Transverse colon (tissue), 4 donors: ENCODE data around the gene GTF2H4. TPM values are rescaled to one million over a fixed set of nuclear protein-coding genes. Genes with fewer than 3 reads are reported as not detected.

Experiments
- DNase-seq: peaks from one replicate; pipeline ENCODE4 v3.0.0-alpha.2; 2019
- H3K27ac ChIP-seq, 4 donors: fragments of 200-600 bp; sonication (generic); 2 replicates each; pipeline ENCODE4 v1.5.1; 2016 to 2018; ENCODE audit warnings: inconsistent platforms in 4 of 4
- H3K27me3 ChIP-seq: fragments of 200-600 bp; sonication (generic); 2 replicates; pipeline ENCODE4 v1.5.1; 2017; ENCODE audit warnings: inconsistent platforms
- H3K36me3 ChIP-seq, 4 donors: fragments of 200-600 bp; sonication (generic); 2 replicates each; pipeline ENCODE4 v1.5.1; 2017 to 2019; ENCODE audit warnings: inconsistent platforms in 4 of 4
- H3K4me1 ChIP-seq, 4 donors: fragments of 200-600 bp; sonication (generic); 2 replicates each; pipeline ENCODE4 v1.5.1; 2017 to 2020; ENCODE audit warnings: inconsistent platforms in 4 of 4
- H3K4me3 ChIP-seq, 4 donors: fragments of 200-600 bp; sonication (generic); 1 replicate in 1 of 4; 2 replicates in 3 of 4; pipeline versions ENCODE4 v1.5.1 to v1.6.1; 2017 to 2019; ENCODE audit warnings: inconsistent platforms in 4 of 4
- H3K9me3 ChIP-seq, 2 donors: fragments of 200-600 bp; sonication (generic); 2 replicates each; pipeline ENCODE4 v1.5.1; 2017 to 2019; ENCODE audit warnings: inconsistent platforms in 2 of 2
- CTCF ChIP-seq, 5 experiments: fragments of 200-600 bp in 3 of 5; fragments of 450-650 bp in 2 of 5; sonication (generic) in 3 of 5; IDR thresholded peaks; 1 replicate in 2 of 5; 2 replicates in 3 of 5; pipeline ENCODE4 v1.5.1; 2016 to 2017; ENCODE audit warnings: antibody characterized with exemption in 5 of 5, inconsistent platforms in 3 of 5, mild to moderate bottlenecking in 2 of 5, moderate library complexity in 1 of 5
- EP300 ChIP-seq: sonication (generic); formaldehyde crosslinking; IDR thresholded peaks from one replicate; pipeline ENCODE4 v1.6.1; 2017; ENCODE audit warnings: antibody characterized with exemption, low read depth
- POLR2A ChIP-seq: fragments of 450-650 bp; IDR thresholded peaks from one replicate; pipeline ENCODE4 v1.6.1; 2016; ENCODE audit warnings: antibody characterized with exemption, mild to moderate bottlenecking, moderate library complexity
- POLR2AphosphoS5 ChIP-seq, 3 donors: sonication (generic); formaldehyde crosslinking; IDR thresholded peaks; one replicate each; pipeline ENCODE4 v1.6.1; 2016; ENCODE audit warnings: antibody characterized with exemption in 3 of 3
- WGBS, 2 donors: methylation state at CpG; one replicate each; pipeline ENCODE4 v1.1.5; 2018; ENCODE audit warnings: low coverage in 1 of 2; 5-methylcytosine and 5-hydroxymethylcytosine counted together
- in situ Hi-C, 4 donors: fragments of 200-750 bp; cut with MboI; loops; one replicate each; pipeline versions ENCODE4 v1.15.0 to v1.15.1; 2017; ENCODE audit warnings: low sequenced_read_pairs in 3 of 4, low pct_ligation_motif_present in 1 of 4, low pct_unique_long_range_greater_than_20kb in 1 of 4
- intact Hi-C: fragments of 100-400 bp; cut with DNase I; formaldehyde crosslinking; loops from one replicate; pipeline ENCODE4 v1.15.1; 2023; ENCODE audit warnings: low total_unique reads
- total RNA-seq, 4 donors: library from RNA; depleted of rRNA; stranded (reverse); fragments of >200 nt; gene quantifications; one replicate each; pipeline ENCODE4 v1.1.0, GENCODE V29; 2016

Gene GTF2H4
- total RNA-seq, 4 donors from 2014 or later, result 2.0 to 44.5 (median 6.8) TPM

- intact Hi-C loops, result no loop called here
- Histone ChIP-seq H3K9me3 (peaks cover 0 to 6% of the 10 kb centered on the region in 2 donors), H3K27me3 (no peaks in the 10 kb centered on the region), H3K36me3 (peaks cover 0 to 6% (median 0%) of the 10 kb centered on the region in 4 donors), H3K4me1 (no peaks in the 10 kb centered on the region), H3K4me3 (no peak overlapping the region), H3K27ac (no peak overlapping the region)
- in situ Hi-C loops, result loop anchor here in 2 of 4 donors (10.0 to 25.0 kb wide), 2 partner anchors 114 to 132 kb away; no protein-coding TSS in a partner anchor
- no peak for TF ChIP-seq CTCF (IDR thresholded peaks at IDR 0.05)
- no peak for TF ChIP-seq EP300
- no peak for TF ChIP-seq POLR2A
- TF ChIP-seq POLR2AphosphoS5 (IDR thresholded peaks at IDR 0.05), result no peak
- WGBS, 2 donors, result 86 to 87% methylated on average over 1 to 4 of the region's 4 CpGs
- DNase-seq, result no peak
These were observed 22.5 kb downstream of the GTF2H4 start for GRCh38 chr6:30930506-30930905.

GRCh38 chr6:30931272-30931671 lies 23.3 kb downstream of the GTF2H4 start:
- WGBS, 2 donors, result 56 to 68% methylated on average over 3 to 8 of the region's 8 CpGs
- H3K27me3 ChIP-seq, result no peaks in the 10 kb centered on the region
- H3K4me3 ChIP-seq, result no peak overlapping the region
- intact Hi-C loops, result no loop called here
- in situ Hi-C loops, result loop anchor here in 2 of 4 donors (10.0 to 25.0 kb wide), 2 partner anchors 114 to 131 kb away; no protein-coding TSS in a partner anchor
- TF ChIP-seq EP300 (no peak), POLR2AphosphoS5 (IDR thresholded peaks at IDR 0.05) (no peak), POLR2A (no peak)
- no peaks in the 10 kb centered on the region for H3K4me1 ChIP-seq
- no peak for DNase-seq
- no peaks in the 10 kb centered on the region for H3K36me3 ChIP-seq
- H3K9me3 ChIP-seq, result peaks cover 0 to 6% of the 10 kb centered on the region in 2 donors
- H3K27ac ChIP-seq, result no peak overlapping the region

- intact Hi-C loops (no loop called here), in situ Hi-C loops (loop anchor here in 2 of 4 donors (10.0 to 25.0 kb wide), 2 partner anchors 113 to 130 kb away; no protein-coding TSS in a partner anchor)
- Histone ChIP-seq H3K36me3 (no peaks in the 10 kb centered on the region), H3K4me3 (no peak within 1 kb of the TSS), H3K9me3 (peaks cover 0 to 6% of the 10 kb centered on the region in 2 donors), H3K4me1 (no peaks in the 10 kb centered on the region), H3K27me3 (no peaks in the 10 kb centered on the region), H3K27ac (no peak within 1 kb of the TSS)
- DNase-seq, result no peak
- no peak for TF ChIP-seq POLR2AphosphoS5 (IDR thresholded peaks at IDR 0.05)
- no peak for TF ChIP-seq POLR2A
- TF ChIP-seq EP300, result no peak
- TF ChIP-seq CTCF (IDR thresholded peaks at IDR 0.05), result no peak
- 63 to 79% methylated on average over 4 to 7 of the region's 7 CpGs for WGBS, 2 donors
These were observed 24.1 kb downstream of the GTF2H4 start, which contains the start of gene SFTA2 for GRCh38 chr6:30931969-30932645. TSS of gene SFTA2 (minus strand) at chr6:30932170. CDS start at chr6:30932096, 74 bp downstream.

GRCh38 chr6:30932665-30933365 lies 24.8 kb downstream of the GTF2H4 start:
- in situ Hi-C loops, result loop anchor here in 2 of 4 donors (10.0 to 25.0 kb wide), 2 partner anchors 112 to 129 kb away; no protein-coding TSS in a partner anchor
- no peaks in the 10 kb centered on the region for H3K36me3 ChIP-seq
- TF ChIP-seq POLR2AphosphoS5 (IDR thresholded peaks at IDR 0.05) (no peak), CTCF (IDR thresholded peaks at IDR 0.05) (no peak), EP300 (no peak), POLR2A (no peak)
- intact Hi-C loops, result no loop called here
- no peak for DNase-seq
- H3K27me3 ChIP-seq, result no peaks in the 10 kb centered on the region
- peaks cover 0 to 6% of the 10 kb centered on the region in 2 donors for H3K9me3 ChIP-seq
- H3K27ac ChIP-seq, result no peak overlapping the region
- H3K4me3 ChIP-seq, result no peak overlapping the region
- no peaks in the 10 kb centered on the region for H3K4me1 ChIP-seq
- whole genome bisulfite sequencing, 2 donors, result 82% methylated on average over 6 of the region's 6 CpGs; no CpG with 5 or more reads in 1 of the 2 donors
